ENCODE data around the gene GNAI2. TPM values are rescaled to one million over a fixed set of nuclear protein-coding genes. Genes with fewer than 3 reads are reported as not detected.

The GNAI2 gene
- 596 TPM for total RNA-seq

GRCh38 chr3:50235716-50236483, at the start of gene GNAI2:
TSS of gene GNAI2 (plus strand) at chr3:50236204. CDS start at chr3:50236336, 132 bp downstream.
- peak; percentile 90 to 99 (median 99) for DNase-seq (ENCODE audit: low read depth in 2 of 3, low spot score in 2 of 3)

- DNase-seq (ENCODE audit: low read depth in 2 of 3, low spot score in 2 of 3) = no peak
Measured at GRCh38 chr3:50187750-50188149, 48.3 kb upstream of the GNAI2 start.

GRCh38 chr3:50189274-50189673, 46.7 kb upstream of the GNAI2 start:
- peak in 2 of 3 donors; percentile 66 to 85 for DNase-seq (ENCODE audit: low read depth in 2 of 3, low spot score in 2 of 3)

- no peak for DNase-seq (ENCODE audit: low read depth in 2 of 3, low spot score in 2 of 3)
Measured at GRCh38 chr3:50189989-50190388, 46.0 kb upstream of the GNAI2 start.

GRCh38 chr3:50190936-50191660, 44.9 kb upstream of the GNAI2 start, which contains the start of gene GNAT1:
TSS of gene GNAT1 (plus strand) at chr3:50191610. CDS start at chr3:50191726, 116 bp downstream.
- no peak for DNase-seq (ENCODE audit: low read depth in 2 of 3, low spot score in 2 of 3)

- DNase-seq (ENCODE audit: low read depth in 2 of 3, low spot score in 2 of 3) = no peak
Measured at GRCh38 chr3:50192124-50192523, 43.9 kb upstream of the GNAI2 start.

- DNase-seq (ENCODE audit: low read depth in 2 of 3, low spot score in 2 of 3) = peak; percentile 65 to 86 (median 69)
Measured at GRCh38 chr3:50192689-50193141, 43.3 kb upstream of the GNAI2 start.

GRCh38 chr3:50193286-50193685, 42.7 kb upstream of the GNAI2 start:
- no peak for DNase-seq (ENCODE audit: low read depth in 2 of 3, low spot score in 2 of 3)

GRCh38 chr3:50193746-50194127, 42.3 kb upstream of the GNAI2 start:
- no peak for DNase-seq (ENCODE audit: low read depth in 2 of 3, low spot score in 2 of 3)

GRCh38 chr3:50194128-50194902, 41.7 kb upstream of the GNAI2 start:
- peak; percentile 77 to 80 (median 80) for DNase-seq (ENCODE audit: low read depth in 2 of 3, low spot score in 2 of 3)

- DNase-seq (ENCODE audit: low read depth in 2 of 3, low spot score in 2 of 3) = peak in 2 of 3 donors; percentile 37 to 48
Measured at GRCh38 chr3:50194903-50195500, 41.0 kb upstream of the GNAI2 start.

GRCh38 chr3:50195501-50196252, 40.3 kb upstream of the GNAI2 start:
- no peak for DNase-seq (ENCODE audit: low read depth in 2 of 3, low spot score in 2 of 3)

GRCh38 chr3:50196253-50196801, 39.7 kb upstream of the GNAI2 start:
- no peak for DNase-seq (ENCODE audit: low read depth in 2 of 3, low spot score in 2 of 3)

- DNase-seq (ENCODE audit: low read depth in 2 of 3, low spot score in 2 of 3) = no peak
Measured at GRCh38 chr3:50201573-50202315, 34.3 kb upstream of the GNAI2 start.

- DNase-seq (ENCODE audit: low read depth in 2 of 3, low spot score in 2 of 3) = no peak
Measured at GRCh38 chr3:50202353-50203112, 33.5 kb upstream of the GNAI2 start.

- DNase-seq (ENCODE audit: low read depth in 2 of 3, low spot score in 2 of 3) = no peak
Measured at GRCh38 chr3:50203113-50203808, 32.7 kb upstream of the GNAI2 start.
